ENCODE results near the gene HDGFL3. TPM values are rescaled to one million over a fixed set of nuclear protein-coding genes. Genes with fewer than 3 reads are reported as not detected.

The HDGFL3 gene
- total RNA-seq, 1 experiment from 2014 or later = 34.1 TPM

GRCh38 chr15:83198476-83198875 is 9.1 kb downstream of the HDGFL3 start:
- Histone ChIP-seq H3K4me1 (ENCODE audit: control insufficient read depth, insufficient read depth, low read length) (peaks cover 5% of the 10 kb centered on the region; the same call in 1 of the 2 replicates), H3K9me3 (ENCODE audit: control insufficient read depth, insufficient read depth, low read depth, low read length) (no peaks in the 10 kb centered on the region), H3K27me3 (ENCODE audit: control insufficient read depth, insufficient read depth, low read length) (no peaks in the 10 kb centered on the region), H3K4me3 (ENCODE audit: low read depth in 2 of 2, low read length in 2 of 2) (no peak overlapping the region), H3K36me3 (ENCODE audit: control insufficient read depth, insufficient read depth, low read length) (no peaks in the 10 kb centered on the region), H3K27ac (ENCODE audit: low read length) (no peak overlapping the region)
- CTCF ChIA-PET = no interaction called here
- DNase-seq (ENCODE audit: low read depth, low spot score) (no peak), ATAC-seq (no peak)
- POLR2A ChIA-PET = no interaction called here
- no TSS peak for BruUV-seq (replicated peaks)
- in situ Hi-C loops (cut with HindIII; ENCODE audit: low pct_unique_long_range_greater_than_20kb, low sequenced_read_pairs) = no loop called here
- no peak for TF ChIP-seq CTCF (IDR thresholded peaks at IDR 0.05)
- TF ChIP-seq POLR2AphosphoS5 (IDR thresholded peaks at IDR 0.05; ENCODE audit: low read depth, low read length) = no peak
- TF ChIP-seq TCF7L2 (IDR thresholded peaks at IDR 0.05; ENCODE audit: low read depth, low read length) = no peak
- TF ChIP-seq REST (IDR thresholded peaks at IDR 0.05; ENCODE audit: insufficient read depth in 1 of 2, low read depth in 2 of 2, low read length in 1 of 2) = no peak
- no peak for TF ChIP-seq SIN3A (IDR thresholded peaks at IDR 0.05; ENCODE audit: borderline replicate concordance, insufficient read depth, low read depth, low read length)
- intact Hi-C loops (cut with micrococcal nuclease; ENCODE audit: unreplicated experiment) = no loop called here

DNA sequence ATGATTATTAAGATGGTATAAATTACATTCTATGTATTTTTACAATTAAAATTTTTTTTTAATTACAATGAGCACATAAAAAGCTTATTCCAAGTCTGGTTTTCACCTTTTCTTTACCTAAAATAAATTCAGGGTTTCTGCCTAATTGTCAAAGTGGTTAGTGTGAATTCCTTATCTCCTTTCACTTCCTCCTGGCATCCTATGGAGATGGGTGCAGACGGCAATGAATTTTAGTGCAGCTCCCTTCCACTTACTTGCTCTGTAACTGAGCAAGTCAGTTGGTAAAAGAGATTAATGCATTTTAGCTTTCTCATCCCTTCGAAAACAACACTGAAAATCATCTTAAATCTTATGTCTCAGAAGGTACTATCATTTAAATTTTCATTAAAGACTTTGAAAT is 13.1 kb downstream of the HDGFL3 start:
- in situ Hi-C loops (cut with HindIII; ENCODE audit: low pct_unique_long_range_greater_than_20kb, low sequenced_read_pairs) (no loop called here), intact Hi-C loops (cut with micrococcal nuclease; ENCODE audit: unreplicated experiment) (no loop called here)
- no peaks in the 10 kb centered on the region for H3K9me3 ChIP-seq (ENCODE audit: control insufficient read depth, insufficient read depth, low read depth, low read length)
- H3K4me1 ChIP-seq (ENCODE audit: control insufficient read depth, insufficient read depth, low read length) = peaks cover 5% of the 10 kb centered on the region; the same call in 1 of the 2 replicates
- no peaks in the 10 kb centered on the region for H3K27me3 ChIP-seq (ENCODE audit: control insufficient read depth, insufficient read depth, low read length)
- no peak overlapping the region for H3K27ac ChIP-seq (ENCODE audit: low read length)
- no peak overlapping the region for H3K4me3 ChIP-seq (ENCODE audit: low read depth in 2 of 2, low read length in 2 of 2)
- no peaks in the 10 kb centered on the region for H3K36me3 ChIP-seq (ENCODE audit: control insufficient read depth, insufficient read depth, low read length)
- ChIA-PET POLR2A (no interaction called here), CTCF (no interaction called here)
- BruUV-seq (replicated peaks) = no TSS peak
- DNase-seq (ENCODE audit: low read depth, low spot score) = no peak
- no peak for ATAC-seq
- TF ChIP-seq CTCF (IDR thresholded peaks at IDR 0.05) = no peak
- TF ChIP-seq REST (IDR thresholded peaks at IDR 0.05; ENCODE audit: insufficient read depth in 1 of 2, low read depth in 2 of 2, low read length in 1 of 2) = no peak
- no peak for TF ChIP-seq POLR2AphosphoS5 (IDR thresholded peaks at IDR 0.05; ENCODE audit: low read depth, low read length)
- no peak for TF ChIP-seq SIN3A (IDR thresholded peaks at IDR 0.05; ENCODE audit: borderline replicate concordance, insufficient read depth, low read depth, low read length)
- TF ChIP-seq TCF7L2 (IDR thresholded peaks at IDR 0.05; ENCODE audit: low read depth, low read length) = no peak

All from Panc1 (cell line).